DMS53 treated with DMSO at 0.1 percent for 48 hours (cell line): Measurements from ENCODE around the gene TOMM6.

Source experiments
- DNase-seq: peaks from one replicate; lab custom pipeline; 2025; ENCODE audit not compliant: unreplicated experiment; lab: John Stamatoyannopoulos, UW

Gene TOMM6

GRCh38 chr6:41787219-41787917 lies at the start of gene TOMM6:
Gene TOMM6 (plus strand): TSS chr6:41787694. CDS start chr6:41787698, 4 bp downstream.
- peak; percentile 88 for DNase-seq

GRCh38 chr6:41739041-41739440 lies 48.5 kb upstream of the TOMM6 start:
- DNase-seq = no peak

GRCh38 chr6:41740366-41741162 lies 46.9 kb upstream of the TOMM6 start:
- no peak for DNase-seq

DNA sequence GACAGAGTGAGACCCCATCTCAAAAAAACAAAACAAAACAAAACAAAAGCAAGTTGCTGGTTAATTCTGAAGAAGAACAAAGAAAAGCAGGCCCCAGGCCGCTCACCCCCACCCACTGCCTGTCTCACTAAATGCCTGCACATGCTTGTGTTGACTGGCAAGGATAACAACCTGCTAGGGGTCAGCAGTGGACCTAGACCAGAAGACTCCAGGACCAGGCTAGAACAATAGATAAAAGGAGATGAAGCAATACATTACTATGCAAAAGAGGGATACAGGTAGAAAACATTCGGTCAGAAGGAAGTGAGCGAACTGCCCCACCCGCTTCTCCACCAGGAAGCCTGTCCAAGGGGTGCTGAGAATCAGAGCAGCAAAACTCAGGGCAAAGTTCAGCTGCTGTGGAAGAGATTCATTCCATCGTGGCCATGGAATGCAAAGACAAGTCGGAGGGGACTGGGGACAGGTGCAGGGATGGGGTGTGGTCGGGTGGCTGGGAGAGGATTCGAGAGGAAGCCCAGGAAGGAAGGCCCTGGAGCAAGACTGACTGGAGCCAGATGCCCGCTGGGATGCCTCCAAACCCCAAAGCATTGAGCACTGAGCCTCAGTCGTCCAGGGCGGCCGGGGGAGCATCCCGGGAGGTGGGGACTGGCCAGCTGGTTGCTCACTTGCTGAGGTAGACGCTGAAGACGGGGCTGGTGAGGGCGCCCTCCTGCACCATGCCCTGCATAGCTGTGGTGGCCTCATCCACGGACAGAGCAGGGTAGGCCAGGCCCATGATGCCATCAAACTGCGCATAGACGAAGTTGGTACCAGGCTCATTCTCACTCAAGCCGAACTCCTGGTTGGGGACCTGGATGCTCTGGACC lies 45.6 kb upstream of the TOMM6 start:
- no peak for DNase-seq

DNA sequence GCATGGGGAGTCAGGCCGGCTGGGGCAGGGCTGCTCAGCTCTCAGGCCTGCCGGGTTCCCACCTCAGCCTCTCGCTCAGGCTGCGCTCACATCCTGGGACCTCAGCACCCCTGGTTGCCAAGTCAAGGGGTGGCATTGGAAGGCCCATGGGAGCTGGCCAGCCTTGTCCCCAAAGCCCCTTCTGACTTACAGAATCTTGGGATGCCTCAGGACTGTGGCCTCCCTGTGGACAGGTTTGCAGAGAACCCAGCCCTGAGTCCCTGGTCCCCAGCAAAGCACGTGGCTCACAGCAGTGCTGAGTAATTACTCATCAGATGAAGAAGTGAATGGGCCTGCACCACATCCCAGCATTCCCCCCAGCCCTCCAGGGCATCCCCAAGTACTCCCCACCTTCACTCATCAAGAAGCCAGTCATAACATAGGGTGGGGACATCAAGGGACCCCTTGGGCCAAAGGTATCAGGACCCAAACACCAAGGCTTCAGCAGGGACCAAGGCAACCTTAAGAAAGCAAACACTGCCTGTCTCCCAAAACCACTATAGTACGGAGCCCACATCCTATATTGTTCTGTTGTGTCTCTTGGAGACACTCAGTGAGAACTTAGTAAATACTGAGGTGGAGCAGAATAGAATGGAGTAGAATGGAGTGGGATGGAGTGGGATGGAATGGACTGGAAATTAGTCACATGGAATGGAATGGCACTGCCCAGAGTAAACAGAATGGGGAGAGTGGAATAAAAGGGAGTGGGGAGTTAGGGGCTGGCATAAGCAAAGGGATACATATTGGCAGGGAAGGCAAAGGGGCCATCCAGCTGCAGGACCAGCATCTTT lies 43.9 kb upstream of the TOMM6 start:
- no peak for DNase-seq

DNA sequence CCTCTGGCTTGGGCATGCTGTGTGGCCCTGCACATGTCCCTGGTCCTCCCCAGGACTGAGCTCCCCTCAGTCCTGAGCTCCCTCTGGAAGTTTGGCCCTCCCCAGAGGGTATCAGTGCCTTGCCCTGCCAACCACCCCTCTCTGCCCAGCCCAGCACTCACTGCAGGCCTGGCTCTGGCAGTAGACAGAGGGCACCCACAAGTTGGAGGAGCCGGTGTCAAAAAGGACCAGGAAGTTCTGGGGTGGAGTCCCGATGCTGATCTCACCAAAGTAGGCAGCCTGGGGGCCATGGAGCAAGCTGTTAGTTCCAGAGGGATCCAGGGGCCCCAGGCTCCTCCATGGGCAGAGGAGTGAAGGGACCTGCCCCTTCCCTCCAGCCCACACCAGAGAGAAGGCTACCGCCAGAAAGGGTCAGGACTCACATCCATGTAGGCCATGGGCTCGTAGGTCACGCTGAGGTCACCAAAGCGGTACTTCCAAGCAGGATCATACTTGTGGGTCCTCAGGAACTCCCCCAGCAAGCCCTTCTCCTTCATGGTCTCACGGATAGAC lies 43.2 kb upstream of the TOMM6 start:
- no peak for DNase-seq

GRCh38 chr6:41746107-41746506 lies 41.4 kb upstream of the TOMM6 start:
- DNase-seq = no peak

GRCh38 chr6:41747256-41748101 lies 40.0 kb upstream of the TOMM6 start, which contains the start of gene PGC:
Gene PGC (minus strand): TSS chr6:41747397. CDS start chr6:41747334, 63 bp downstream.
- no peak for DNase-seq

DNA sequence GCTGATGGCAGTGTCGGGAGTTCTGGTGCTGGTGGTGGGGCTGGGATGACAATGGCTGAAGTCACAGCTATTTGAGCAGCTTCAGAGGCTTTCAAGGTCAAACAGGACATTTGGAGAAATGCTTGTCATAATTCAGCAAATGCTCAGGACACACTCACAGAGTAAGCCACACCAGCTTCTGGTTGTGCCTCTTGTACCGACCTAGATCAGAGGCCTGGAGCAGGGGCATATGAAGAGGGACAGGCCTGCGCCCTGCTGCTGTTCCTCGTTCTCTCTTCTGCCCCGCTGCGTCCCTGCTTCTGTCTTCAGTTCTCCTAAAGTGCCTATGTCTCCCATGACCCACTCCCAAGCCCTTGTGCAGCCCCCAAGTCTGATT lies 39.4 kb upstream of the TOMM6 start:
- no peak for DNase-seq

DNA sequence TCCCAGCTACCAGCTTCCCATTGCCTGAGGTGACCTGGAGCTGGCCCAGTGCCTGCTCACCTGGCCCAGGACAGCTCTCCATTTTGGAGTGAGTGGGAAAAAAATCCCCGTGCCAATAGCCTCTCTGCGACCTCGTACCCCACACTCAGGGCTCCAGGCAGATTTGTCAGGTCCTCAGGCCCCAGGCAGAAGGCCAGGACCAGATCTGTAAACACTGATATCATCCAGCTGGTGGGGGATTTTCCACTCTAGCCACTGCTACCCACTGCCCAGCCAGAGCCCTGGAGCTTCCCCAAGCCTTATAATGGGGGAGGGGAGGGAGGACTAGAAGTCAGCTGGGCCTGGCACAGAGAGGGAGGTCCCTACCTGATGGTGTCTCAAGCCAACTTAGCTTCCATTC lies 39.0 kb upstream of the TOMM6 start:
- DNase-seq = no peak

DNA sequence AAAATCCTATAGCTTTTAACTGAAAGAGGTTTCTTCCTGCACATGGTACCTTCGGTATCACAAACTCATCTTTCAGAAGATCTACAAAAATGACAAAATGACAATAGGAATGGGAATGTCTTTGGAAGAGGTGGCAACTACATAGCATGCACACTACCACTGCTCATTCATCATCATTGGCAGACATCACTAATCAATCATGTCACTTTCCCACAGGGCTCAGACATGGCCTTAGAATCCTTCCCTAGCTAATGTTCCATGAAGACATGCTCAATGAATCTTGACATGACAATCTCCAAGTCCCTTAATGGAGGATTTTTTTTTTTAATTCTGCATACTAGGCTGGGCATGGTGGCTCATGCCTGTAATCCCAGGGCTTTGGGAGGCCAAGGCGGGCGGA lies 37.1 kb upstream of the TOMM6 start:
- no peak for DNase-seq

- DNase-seq = no peak
Observed at GRCh38 chr6:41755895-41756294, 31.6 kb upstream of the TOMM6 start.

DNA sequence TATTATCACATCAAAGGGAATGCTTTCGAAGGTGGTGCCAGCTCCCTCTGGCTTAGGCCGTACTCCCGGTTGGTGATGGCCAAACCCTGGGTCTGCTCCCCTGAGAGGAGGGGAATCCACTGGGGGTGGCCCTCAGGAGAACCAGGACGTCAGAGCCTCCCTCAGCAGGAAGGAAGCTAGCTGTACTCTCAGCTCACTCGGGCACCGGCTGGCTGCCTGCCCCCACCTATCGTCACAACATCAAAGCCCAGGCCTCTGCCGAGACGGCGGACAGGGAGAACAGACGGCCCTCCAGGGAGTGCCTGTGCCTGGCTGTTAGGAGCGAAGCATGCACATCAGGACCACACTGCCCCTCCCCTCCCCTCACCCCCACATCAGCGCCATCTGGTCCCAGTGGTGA lies 31.1 kb upstream of the TOMM6 start:
- DNase-seq = no peak

GRCh38 chr6:41757271-41757670 lies 30.2 kb upstream of the TOMM6 start:
- no peak for DNase-seq

DNA sequence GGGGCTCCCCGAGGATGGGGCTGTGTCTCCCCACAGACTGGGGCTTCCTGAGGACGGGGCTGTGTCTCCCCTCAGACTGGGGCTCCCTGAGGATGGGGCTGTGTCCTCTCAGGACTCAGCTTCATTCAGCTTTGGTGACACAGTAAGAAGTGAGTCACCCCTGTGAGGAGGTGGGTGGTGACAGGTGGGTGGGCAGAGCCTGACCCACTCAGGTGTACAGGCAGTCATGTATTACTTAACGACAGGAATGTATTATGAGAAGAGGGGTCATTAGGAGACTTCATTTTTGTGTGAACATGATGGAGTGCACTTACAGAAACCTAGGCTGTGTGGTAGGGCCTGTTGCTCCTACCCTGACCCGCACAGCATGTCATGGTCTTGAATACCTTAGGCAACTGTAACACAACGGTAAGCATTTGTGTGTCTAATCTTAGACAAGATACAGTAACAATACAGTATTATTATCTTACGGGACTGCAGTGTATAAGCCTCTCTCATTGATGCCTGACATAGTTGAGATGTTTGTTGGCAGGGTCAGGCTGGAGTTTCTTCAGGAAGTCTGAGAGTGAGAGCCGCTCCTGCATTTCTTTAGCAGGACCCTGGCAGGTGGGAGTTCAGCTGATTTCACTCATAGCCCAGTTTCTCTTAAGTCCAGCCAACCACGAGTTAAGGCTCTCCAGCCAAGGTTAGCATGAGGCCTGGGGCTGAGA lies 29.4 kb upstream of the TOMM6 start:
- DNase-seq = no peak

DNA sequence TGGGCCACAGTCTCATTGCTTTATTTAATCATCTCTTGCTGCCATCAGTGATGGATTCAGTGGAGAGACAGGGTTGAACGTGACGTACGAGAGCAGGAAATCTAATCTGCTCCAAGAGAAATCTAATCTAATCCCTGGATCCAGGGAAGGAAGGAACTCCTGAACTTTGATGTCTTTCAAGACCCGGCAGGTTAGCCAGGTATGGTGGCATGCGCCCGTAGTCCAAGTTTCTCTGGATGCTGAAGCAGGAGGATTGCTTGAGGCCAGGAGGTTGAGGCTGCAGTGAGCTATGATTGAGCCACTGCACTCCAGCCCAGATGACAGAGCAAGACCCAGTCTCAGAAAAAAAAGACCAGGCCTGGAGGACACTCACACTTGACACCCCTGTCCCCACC lies 28.9 kb upstream of the TOMM6 start:
- no peak for DNase-seq

- DNase-seq = no peak
Observed at GRCh38 chr6:41759106-41759904, 28.2 kb upstream of the TOMM6 start.
